HG03469 (cell line): ENCODE data around the gene RABGAP1.

Experiments used
- ATAC-seq: cut with Tn5 transposase; IDR thresholded peaks from one replicate; pipeline ENCODE4 v1.9.1; 2021; ENCODE audit warnings: mild to moderate bottlenecking, moderate library complexity, moderate number of reproducible peaks; ENCODE audit not compliant: unreplicated experiment

RABGAP1 gene

DNA sequence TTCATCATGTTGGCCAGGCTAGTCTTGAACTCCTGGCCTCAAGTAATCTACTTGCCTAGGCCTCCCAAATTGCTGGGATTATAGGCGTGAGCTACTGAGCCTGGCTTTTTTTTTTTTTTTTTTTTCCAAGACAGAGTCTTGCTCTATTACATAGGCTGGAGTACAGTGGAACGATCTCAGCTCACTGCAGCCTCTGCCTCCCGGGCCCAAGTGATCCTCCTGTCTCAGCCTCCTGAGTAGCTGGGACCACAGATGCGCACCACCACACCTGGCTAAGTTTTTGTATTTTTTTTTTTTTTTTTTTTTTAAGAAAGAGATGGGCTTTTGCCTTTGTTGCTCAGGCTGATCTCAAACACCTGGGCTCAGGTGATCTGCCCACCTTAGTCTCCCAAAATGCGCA, 66.4 kb downstream of the RABGAP1 start:
- ATAC-seq: no peak

DNA sequence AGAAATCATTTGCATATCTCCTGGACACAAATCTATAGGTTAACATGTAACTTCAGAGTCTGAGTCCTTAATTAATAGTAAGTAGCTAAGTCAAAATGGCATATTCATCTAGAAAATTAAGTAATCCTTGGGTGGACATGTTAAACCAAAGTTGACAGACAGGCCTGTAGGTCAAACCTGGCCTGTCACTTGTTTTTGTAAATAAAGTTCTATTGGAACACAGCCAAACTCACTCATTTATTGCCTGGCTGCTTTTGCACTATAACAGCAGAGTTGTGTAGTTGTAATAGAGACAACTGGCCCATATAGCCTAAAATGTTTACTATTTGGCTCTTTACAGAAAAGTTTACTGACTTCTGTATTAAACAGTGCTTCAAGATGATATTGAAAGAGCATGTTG, 68.1 kb downstream of the RABGAP1 start:
- ATAC-seq: no peak

DNA sequence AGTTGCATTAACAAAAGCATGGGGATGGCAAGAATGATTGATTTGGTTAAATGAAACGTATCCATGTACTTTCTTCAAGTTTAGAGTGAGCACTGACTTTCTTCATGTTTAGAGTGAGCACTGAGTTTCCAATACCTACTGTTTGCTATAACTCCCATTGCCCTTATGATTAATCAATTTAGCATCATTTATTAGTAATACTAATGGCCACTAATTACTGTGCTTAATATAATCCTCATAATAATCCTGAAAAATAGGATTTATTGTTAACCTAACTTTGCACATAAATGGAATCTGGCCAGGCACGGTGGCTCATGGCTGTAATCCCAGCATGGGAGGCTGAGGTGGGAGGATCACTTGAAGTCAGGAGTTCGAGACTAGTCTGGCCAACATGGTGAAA, 70.6 kb downstream of the RABGAP1 start:
- no peak for ATAC-seq

DNA sequence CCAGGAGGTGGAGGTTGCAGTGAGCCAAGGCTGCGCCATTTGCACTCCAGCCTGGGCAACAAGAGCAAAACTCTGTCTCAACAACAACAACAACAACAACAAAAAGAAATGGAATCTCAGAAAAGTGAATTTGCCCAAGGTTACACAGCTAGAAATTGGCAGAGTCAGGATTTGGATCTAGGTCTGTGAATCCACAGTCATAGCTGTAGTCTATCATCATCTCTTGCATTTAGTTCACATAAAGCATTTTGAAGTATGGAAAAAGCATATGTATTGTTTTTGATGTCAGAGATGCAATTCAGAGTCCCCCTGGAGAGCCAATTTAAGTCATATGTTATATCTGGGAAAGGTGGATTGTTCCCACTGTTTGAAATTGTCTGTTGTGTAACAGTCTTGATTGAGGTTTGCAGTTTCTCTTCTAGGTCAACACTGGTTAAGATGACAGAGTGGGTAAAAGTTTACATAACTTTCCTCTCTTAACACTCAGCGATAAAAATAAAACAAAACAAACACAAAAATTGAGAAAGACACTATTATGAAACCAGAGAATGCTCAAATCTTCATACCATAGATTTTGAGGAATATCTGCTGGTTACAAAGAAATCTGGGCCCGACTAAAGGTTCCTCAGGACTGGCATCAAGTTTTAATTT, 71.2 kb downstream of the RABGAP1 start:
- no peak for ATAC-seq

DNA sequence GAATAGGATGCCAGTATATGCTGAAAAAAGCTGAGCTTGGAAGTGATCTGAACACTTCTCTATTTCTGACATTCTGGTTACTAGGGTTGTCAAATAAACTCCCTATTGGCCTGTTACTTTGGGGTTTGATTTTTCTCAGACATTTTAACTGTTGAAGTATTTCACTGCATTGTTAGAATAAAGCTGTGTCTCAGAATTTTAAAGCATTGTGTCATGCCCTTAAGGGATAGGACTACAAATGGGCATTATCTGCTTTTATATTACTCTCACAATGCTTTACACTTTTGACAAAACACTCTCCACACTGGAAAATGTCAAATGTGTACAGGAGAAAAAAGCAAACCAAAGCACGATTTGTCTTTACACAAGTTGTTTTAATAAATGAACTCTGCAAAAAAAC, 75.8 kb downstream of the RABGAP1 start:
- no peak for ATAC-seq

DNA sequence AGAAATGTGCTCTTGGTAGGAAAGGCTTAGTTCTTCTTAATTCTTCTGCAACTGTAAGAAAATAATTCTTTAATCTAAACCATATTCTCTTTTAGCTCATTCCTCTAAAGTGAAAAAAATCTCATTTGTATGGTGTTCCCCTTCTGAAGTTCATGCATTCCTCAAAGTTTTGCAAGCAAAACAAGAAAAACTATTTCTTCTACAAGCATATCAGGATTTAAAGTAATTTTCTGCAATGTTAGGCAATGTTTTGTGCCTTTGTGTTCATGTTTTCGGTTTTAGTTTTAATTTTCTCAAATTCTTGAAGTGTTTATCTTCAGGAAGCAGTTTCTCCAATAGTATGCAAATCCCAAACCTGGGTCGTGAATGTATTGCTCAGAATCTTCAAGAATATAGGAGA, 80.0 kb downstream of the RABGAP1 start:
- ATAC-seq: no peak

DNA sequence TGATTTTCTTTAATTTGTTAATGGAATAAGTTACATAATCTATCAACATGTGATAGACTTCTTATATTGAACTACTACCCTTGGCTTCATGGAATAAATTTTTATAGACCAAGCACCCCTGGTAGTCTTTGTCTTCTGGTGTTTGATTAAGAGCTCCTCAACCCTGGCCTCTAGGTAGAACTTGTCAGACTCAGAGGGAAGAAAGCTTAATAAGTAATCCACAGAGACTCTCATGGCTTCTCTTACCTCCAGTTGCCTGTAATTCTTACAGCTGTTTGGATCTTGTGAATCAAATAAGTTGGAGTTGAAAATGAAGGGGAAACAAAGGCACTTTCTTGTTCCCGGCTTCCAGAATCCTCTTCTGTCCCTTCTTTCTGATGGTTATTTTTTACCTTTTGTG, 85.6 kb downstream of the RABGAP1 start:
- no peak for ATAC-seq

DNA sequence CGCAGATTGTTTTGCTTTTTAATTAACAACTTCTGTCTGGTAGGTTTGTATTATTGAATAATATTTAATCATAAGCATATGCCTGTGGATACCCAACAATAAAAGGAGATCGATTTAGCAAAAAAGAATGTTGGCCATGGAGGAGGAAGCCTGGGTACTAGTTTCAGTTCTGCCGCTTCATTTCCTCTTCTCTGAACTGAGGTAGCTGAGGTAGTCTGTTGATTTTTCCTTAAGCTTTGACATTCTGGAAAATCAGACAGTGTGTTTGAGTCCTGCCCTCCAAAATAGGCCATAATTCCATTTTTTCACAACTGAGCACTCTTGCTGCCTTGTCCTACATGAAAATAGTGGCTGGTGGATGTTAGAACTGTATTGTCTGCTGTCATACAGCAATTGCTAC, 86.7 kb downstream of the RABGAP1 start:
- no peak for ATAC-seq

DNA sequence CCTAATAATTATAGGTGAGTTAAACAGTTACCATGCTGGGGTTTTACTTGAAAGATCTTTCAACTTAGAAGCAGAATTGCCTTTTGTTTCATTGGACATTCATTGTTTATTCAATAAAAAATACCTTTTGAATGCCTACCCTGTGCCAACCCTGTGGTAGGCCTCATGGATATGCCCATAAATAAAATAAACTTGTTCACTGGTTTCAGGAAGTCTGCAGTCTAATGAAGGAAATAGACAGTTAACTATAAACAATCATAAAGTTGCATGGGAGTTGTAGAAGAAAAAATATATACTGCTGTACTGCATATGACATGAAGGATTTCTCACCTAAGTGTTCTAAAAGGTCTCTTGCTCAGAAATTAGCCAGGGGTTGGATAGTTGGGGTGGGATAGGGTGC, 87.3 kb downstream of the RABGAP1 start:
- no peak for ATAC-seq

DNA sequence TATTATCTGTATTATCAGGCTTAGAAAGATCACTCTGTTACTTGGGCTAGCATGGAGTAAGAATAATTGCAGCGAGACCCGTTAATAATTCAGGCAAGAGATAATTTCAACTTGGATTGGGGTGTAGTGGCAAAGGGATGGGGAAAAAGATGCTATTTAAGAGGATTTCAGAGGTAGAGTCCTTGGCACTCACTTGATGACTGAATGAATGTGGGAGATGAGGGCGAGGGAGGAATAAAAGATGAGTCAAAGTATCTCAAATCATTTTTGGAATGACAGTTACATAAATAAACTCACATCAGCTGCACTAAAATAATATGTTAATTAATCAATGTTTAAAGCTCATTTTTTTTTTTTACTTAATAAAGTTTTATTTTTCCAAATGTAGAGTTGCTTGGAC, 88.2 kb downstream of the RABGAP1 start:
- ATAC-seq: no peak

DNA sequence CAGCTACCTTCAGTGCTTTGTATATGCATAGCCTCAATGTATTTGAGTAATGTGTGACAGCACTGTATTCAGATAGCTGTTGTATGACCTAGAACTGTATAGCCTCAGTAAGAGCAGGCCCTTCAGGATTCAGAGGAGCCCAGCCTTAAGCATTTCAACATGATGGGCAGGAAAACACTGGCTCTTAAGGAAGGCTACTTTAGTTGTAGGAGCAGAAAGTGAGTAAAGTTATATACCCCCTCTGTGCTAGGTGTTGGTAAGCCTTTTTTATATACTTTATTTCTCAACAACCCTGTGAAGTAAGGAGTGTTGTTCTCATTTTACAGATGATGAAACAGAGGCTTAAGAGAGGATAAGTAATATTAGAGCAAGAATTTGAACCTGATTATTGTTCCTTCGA, 91.1 kb downstream of the RABGAP1 start:
- ATAC-seq: no peak

DNA sequence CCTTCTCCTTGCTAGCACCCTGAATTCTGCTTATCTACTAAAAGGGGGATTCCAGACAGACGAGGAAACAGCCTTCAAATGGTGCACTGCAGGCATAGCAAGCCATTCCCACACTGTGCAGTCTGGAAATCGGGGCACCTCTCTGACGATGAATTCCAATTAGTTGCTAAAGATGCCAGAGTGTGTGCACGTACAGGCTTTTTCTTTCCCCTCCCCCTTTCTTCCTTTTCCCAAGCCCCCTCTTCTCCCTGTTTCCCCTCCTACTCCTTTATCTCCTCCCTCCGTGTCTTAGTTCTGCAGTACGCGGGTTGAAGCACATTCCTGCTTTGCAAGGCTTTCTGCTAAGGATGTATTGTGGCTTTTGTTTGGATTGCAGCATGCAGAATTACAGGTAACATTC, 92.5 kb downstream of the RABGAP1 start, which contains the start of gene GPR21:
Gene GPR21 (plus strand): TSS at position 316 of the 400 bp plus-strand sequence. CDS start 900 bp downstream, outside the sequence.
- ATAC-seq: no peak

DNA sequence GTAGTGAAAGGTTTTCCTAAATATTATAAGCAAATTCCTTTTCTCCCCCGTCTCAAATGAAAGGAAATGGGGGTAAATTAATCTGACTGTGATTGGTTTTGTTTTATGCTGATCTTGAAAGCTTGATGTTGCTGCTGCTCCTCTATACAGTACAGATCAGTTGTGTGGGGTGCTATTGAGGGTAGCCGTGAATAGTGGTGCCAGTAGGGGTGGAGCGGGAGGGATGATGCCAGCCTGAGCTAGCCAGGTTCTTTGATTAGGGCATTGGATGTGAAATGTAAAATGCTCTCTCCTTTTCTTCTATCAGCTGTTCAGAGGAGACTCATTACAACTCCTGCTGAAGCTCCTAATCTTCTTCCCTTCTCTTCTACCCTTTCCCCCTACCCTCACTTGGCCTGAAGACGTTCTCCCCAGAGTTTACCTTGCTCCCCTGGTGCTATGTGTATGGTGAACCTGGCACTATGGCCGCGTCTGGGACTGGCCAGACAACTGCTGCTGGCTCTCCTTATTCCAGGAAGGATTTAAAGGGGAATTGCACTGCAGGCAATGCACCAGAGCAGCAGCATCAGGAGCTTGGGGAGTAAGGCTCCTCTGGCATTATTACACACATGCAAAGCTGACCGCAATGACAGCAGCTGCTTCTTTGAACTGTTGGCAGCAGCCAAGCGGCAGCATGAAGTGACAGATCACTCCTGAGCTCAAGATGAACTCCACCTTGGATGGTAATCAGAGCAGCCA, 93.2 kb downstream of the RABGAP1 start:
- no peak for ATAC-seq

DNA sequence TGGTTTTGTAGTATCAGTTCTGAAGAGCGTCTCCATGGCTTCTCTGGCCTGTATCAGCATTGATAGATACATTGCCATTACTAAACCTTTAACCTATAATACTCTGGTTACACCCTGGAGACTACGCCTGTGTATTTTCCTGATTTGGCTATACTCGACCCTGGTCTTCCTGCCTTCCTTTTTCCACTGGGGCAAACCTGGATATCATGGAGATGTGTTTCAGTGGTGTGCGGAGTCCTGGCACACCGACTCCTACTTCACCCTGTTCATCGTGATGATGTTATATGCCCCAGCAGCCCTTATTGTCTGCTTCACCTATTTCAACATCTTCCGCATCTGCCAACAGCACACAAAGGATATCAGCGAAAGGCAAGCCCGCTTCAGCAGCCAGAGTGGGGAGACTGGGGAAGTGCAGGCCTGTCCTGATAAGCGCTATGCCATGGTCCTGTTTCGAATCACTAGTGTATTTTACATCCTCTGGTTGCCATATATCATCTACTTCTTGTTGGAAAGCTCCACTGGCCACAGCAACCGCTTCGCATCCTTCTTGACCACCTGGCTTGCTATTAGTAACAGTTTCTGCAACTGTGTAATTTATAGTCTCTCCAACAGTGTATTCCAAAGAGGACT, 94.2 kb downstream of the RABGAP1 start:
- no peak for ATAC-seq

DNA sequence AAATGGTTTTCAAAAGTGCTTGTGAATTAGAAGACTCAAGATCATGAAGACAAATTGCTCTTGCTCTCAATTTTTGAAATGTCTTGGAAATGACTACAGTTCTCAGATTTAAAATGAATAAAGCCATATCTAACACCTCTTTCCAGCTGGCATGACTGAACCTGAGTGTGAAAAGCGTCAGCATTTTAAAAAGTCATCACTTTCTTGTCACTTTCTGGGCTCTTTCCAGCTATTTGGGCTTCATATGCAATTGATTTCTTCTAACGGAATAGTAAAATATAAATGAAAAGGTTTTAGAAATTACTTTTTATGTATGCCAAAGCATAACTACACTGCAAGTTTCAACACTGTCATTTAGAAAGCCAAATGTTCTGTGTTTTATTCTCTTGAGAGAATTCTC, 95.0 kb downstream of the RABGAP1 start:
- ATAC-seq: no peak

DNA sequence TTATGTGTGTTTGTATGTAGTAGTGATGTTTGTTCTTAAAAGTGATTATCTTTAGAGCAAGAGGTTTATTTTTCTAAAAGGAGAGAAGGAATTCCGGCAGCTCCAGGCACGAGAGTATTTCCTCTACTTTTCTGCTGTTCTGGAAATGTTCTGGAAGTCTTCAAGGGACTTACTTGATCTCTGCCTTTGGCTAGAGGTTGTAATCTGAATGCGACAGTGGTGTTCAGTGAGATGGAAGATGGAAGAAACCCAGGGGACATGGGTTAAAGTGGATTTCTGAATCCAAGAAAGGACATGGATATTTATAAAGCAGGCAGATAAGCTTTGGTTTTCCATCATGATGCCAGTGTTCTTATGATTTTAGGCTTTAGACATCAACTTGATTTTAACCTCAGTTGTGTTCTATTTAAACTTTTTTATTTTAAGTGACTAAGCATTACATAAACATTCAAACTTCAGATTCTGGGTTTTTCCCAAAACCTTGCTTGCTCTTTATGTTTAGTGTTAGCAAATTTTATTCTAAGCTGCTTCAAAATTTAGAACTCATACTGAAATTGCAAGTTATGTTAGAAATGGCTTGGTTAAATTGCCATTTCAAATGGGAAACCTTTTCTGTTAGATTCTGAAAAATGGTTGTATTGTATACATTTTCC, 96.2 kb downstream of the RABGAP1 start:
- no peak for ATAC-seq

DNA sequence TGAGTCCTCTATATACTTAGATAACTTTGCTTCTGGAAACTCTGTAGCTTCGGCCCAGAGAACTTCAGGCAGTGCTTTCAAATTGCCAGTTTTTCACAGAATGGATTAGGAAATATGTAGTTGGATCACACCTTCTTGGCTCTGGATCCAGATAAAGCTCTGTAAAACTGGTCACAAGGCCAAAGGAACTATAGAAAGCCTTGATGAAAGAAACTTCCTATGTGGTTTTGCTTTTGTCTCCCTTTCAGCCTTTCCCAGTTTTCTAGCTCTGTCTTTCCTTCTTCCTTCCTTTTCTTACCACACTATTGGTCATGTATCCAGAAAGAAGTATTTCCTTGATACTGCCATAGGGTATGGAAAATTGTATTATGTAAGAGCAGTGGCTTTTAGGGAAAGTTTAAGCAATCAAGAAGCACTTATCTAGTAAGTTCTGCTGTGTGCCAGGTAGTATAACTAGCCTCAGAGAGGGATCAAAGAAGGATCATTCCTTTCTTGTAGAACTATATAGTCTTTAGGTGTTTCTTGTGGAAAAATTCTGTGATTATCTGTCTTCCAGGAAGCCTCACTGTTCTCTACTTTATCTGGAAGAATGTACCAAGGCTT, 98.9 kb downstream of the RABGAP1 start:
- no peak for ATAC-seq

DNA sequence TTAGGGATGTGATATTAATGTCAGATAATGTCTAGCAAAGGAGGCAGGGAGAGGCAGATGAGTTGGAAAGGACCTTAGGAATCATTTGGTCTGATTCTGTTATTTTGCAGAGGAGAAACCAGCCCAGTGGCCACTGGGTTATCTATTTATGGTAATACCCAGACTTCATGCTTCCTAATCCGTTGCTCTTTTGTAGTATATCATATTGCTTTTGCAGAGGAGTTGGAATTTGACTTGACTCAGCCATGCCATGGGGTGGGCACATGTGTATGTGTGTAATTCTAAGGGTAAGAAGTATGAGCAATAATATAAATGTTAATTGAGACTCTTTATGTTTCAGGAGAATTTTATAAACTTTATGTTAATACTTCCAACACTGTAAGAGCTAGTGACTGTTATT, 100.0 kb downstream of the RABGAP1 start:
- no peak for ATAC-seq

DNA sequence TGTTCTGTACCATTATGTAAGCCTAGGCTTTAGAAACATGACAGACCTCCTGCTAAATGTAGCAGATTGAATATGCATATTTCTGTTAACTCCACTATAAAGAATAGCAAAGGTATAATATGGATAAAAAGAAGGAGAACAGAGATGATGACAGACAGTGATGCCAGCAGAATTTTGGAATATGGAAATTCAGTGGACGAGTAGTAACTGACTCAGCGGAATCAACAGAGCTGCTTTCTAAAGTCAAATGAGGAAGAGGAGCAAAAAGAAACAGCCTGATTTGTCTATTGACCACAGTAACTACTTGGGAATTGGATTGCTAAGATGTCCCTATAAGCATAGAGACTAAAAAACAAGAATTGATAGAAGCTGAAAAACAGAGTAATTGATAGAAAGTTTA, 100.7 kb downstream of the RABGAP1 start:
- ATAC-seq: no peak

DNA sequence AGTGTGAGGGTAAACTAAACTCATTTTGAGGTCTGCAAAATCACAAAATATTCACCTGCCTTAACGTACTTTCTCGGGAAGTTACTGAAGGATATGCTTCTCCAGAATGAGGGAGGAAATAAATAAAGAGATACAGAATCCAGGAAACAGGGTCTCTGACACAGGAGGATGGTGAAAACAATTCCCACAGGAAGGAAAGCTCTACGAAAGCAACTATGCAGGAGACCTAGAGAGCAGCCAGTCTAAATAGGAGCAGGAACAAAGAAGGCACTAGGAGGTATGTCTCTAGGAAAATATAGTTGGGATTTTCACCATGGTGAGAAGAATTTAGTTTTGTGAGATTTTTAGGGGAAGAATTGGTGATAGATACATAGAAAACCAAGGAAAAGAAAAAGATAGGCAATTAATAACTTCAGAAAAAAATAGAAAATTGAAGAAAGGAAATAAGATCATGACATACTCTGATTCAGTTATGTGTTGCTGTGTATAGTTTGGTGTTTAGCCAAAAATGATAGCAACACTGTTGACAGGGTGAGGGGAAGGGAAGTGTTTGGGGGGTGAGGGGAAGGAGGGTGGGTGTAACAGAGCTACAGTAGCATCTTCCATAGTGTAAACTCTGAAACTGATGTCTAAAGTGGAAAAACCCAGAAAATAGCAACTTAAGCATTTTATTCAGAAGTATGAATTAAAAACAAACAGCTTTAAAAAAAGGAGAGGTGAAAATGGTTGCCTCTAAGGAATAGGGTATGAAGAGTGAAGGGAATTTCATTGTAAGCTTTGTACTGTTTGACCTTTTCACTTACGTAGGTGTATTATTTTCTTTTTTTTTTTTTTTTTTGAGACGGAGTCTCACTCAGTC, 102.5 kb downstream of the RABGAP1 start:
- ATAC-seq: no peak
